ENCODE results near the gene EVC.
"Not testable (repeated sequence)": the region's sequence is repeated elsewhere in the genome, so short reads cannot be mapped to it uniquely, and the experiment has no call there.

EVC gene

DNA sequence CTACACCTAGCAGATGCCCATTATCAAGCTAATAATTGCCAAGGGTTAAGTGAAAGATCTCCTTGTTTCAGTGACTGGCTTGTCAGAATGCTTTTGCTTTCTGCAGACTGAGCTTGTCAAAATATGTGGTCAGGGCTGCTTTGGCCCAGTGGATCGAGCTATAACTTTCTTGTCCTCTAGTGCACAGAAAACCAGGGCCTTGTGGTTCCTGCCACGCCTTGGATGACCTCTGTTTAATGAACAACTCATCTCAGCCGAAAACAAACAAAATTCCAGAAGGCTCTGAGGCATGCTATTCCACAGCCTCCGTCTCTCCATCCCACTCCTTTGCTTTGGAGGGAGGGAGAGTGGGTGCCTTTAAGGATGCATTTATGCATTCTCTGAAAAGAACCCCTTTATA is 11.3 kb downstream of the EVC start:
- Histone ChIP-seq H3K27ac (ENCODE audit: low read length) (no peak overlapping the region), H4K20me1 (ENCODE audit: insufficient read depth, low read length) (no peaks in the 10 kb centered on the region), H3K36me3 (ENCODE audit: insufficient read depth, low read length) (no peaks in the 10 kb centered on the region), H3K4me1 (ENCODE audit: insufficient read depth, low read length) (no peaks in the 10 kb centered on the region), H3K27me3 (ENCODE audit: insufficient read depth, low read length, poor library complexity) (peaks cover 7% of the 10 kb centered on the region), H2AFZ (ENCODE audit: low read depth, low read length) (no peak overlapping the region), H3K9me3 (ENCODE audit: insufficient read depth, low read length, severe bottlenecking) (no peaks in the 10 kb centered on the region), H3K9ac (ENCODE audit: low read depth, low read length) (no peak overlapping the region), H3K79me2 (ENCODE audit: insufficient read depth, low read length) (no peaks in the 10 kb centered on the region), H3K4me2 (ENCODE audit: insufficient read depth, low read length) (no peak overlapping the region), H3K4me3 (ENCODE audit: low read depth in 1 of 2, low read length in 2 of 2) (no peak overlapping the region)
- no peak for TF ChIP-seq EZH2 (IDR thresholded peaks at IDR 0.05; ENCODE audit: borderline replicate concordance, low read depth, low read length, severe bottlenecking)
- TF ChIP-seq, protein P1, sequence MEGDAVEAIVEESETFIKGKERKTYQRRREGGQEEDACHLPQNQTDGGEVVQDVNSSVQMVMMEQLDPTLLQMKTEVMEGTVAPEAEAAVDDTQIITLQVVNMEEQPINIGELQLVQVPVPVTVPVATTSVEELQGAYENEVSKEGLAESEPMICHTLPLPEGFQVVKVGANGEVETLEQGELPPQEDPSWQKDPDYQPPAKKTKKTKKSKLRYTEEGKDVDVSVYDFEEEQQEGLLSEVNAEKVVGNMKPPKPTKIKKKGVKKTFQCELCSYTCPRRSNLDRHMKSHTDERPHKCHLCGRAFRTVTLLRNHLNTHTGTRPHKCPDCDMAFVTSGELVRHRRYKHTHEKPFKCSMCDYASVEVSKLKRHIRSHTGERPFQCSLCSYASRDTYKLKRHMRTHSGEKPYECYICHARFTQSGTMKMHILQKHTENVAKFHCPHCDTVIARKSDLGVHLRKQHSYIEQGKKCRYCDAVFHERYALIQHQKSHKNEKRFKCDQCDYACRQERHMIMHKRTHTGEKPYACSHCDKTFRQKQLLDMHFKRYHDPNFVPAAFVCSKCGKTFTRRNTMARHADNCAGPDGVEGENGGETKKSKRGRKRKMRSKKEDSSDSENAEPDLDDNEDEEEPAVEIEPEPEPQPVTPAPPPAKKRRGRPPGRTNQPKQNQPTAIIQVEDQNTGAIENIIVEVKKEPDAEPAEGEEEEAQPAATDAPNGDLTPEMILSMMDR (IDR thresholded peaks at IDR 0.05; ENCODE audit: borderline replicate concordance, extremely low read depth, low read length, poor library complexity, severe bottlenecking): no peak
- DNase-seq (no peak), ATAC-seq (ENCODE audit: insufficient read depth, low read depth) (no peak)

DNA sequence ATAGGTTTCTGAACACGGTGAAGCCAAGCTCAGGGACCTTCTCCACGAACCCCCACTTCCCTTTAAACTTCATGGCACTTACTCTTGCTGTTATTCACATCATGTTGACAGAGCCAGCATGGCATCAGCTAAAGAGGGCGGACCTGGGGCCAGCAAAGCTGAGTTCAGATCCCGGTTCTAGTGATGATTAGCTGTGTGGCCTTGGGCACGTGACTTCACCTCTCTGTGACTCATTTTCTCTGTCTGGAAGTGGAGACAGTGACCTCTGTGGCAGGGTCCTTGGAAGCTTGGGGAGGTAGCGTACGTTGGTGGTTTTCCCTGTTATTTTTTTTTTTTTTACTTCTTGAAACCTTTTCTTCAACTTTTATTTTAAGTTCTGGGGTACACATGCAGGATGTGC is 13.4 kb downstream of the EVC start:
- Histone ChIP-seq H3K9me3 (ENCODE audit: insufficient read depth, low read length, severe bottlenecking) (no peaks in the 10 kb centered on the region), H3K36me3 (ENCODE audit: insufficient read depth, low read length) (no peaks in the 10 kb centered on the region), H2AFZ (ENCODE audit: low read depth, low read length) (no peak overlapping the region), H4K20me1 (ENCODE audit: insufficient read depth, low read length) (no peaks in the 10 kb centered on the region), H3K4me1 (ENCODE audit: insufficient read depth, low read length) (no peaks in the 10 kb centered on the region), H3K4me3 (ENCODE audit: low read depth in 1 of 2, low read length in 2 of 2) (no peak overlapping the region), H3K79me2 (ENCODE audit: insufficient read depth, low read length) (no peaks in the 10 kb centered on the region), H3K27ac (ENCODE audit: low read length) (no peak overlapping the region), H3K4me2 (ENCODE audit: insufficient read depth, low read length) (no peak overlapping the region), H3K9ac (ENCODE audit: low read depth, low read length) (no peak overlapping the region), H3K27me3 (ENCODE audit: insufficient read depth, low read length, poor library complexity) (no peaks in the 10 kb centered on the region)
- no peak for ATAC-seq (ENCODE audit: insufficient read depth, low read depth)
- no peak for TF ChIP-seq EZH2 (IDR thresholded peaks at IDR 0.05; ENCODE audit: borderline replicate concordance, low read depth, low read length, severe bottlenecking)
- TF ChIP-seq, protein P1 (IDR thresholded peaks at IDR 0.05; ENCODE audit: borderline replicate concordance, extremely low read depth, low read length, poor library complexity, severe bottlenecking): no peak
- DNase-seq: no peak

DNA sequence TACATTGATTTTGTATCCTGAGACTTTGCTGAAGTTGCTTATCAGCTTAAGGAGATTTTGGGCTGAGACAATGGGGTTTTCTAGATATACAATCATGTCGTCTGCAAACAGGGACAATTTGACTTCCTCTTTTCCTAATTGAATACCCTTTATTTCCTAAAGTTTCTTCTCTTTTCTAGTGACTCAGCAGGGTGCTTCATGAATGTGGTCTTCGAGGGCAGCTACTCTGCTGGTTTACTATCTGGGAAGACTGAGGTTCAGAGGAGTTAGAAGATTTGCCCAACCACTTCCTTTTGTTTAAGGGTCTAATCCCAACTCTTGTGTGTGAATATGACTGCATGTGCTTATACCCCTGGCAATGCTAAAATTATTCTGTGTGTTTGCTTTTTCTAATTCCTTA is 17.4 kb downstream of the EVC start:
- H3K4me1 ChIP-seq (ENCODE audit: insufficient read depth, low read length); H2AFZ ChIP-seq (ENCODE audit: low read depth, low read length); H3K4me2 ChIP-seq (ENCODE audit: insufficient read depth, low read length); H3K36me3 ChIP-seq (ENCODE audit: insufficient read depth, low read length); H4K20me1 ChIP-seq (ENCODE audit: insufficient read depth, low read length); H3K9ac ChIP-seq (ENCODE audit: low read depth, low read length); DNase-seq; H3K27me3 ChIP-seq (ENCODE audit: insufficient read depth, low read length, poor library complexity); H3K4me3 ChIP-seq (ENCODE audit: low read depth in 1 of 2, low read length in 2 of 2); H3K9me3 ChIP-seq (ENCODE audit: insufficient read depth, low read length, severe bottlenecking); H3K79me2 ChIP-seq (ENCODE audit: insufficient read depth, low read length); H3K27ac ChIP-seq (ENCODE audit: low read length); ATAC-seq (ENCODE audit: insufficient read depth, low read depth): not testable (repeated sequence)

DNA sequence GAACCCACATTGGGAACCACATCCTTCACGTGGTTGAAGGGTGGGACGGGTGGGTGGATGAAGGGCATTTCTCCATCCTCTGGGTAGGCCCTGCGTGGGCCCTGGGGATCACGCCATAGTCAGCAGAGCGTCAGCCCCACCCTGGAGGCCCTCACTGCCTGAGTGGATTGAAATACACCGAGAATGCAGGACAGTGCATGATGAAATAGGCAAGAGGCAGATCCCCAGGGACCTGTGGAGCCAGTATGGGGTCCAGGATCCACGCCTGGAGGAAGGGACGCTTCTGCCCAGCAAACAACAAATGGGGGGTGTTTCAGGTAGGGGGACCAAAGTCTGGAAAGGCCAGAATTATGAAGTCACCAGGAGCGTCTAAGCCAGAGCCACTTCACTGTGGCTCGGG is 19.4 kb downstream of the EVC start:
- H4K20me1 ChIP-seq (ENCODE audit: insufficient read depth, low read length): no peaks in the 10 kb centered on the region
- TF ChIP-seq EZH2 (IDR thresholded peaks at IDR 0.05; ENCODE audit: borderline replicate concordance, low read depth, low read length, severe bottlenecking): no peak
- TF ChIP-seq, protein P1 (IDR thresholded peaks at IDR 0.05; ENCODE audit: borderline replicate concordance, extremely low read depth, low read length, poor library complexity, severe bottlenecking): no peak
- H3K9me3 ChIP-seq (ENCODE audit: insufficient read depth, low read length, severe bottlenecking): no peaks in the 10 kb centered on the region
- no peaks in the 10 kb centered on the region for H3K4me1 ChIP-seq (ENCODE audit: insufficient read depth, low read length)
- ATAC-seq (ENCODE audit: insufficient read depth, low read depth): no peak
- H3K79me2 ChIP-seq (ENCODE audit: insufficient read depth, low read length): no peaks in the 10 kb centered on the region
- H3K27ac ChIP-seq (ENCODE audit: low read length): no peak overlapping the region
- no peaks in the 10 kb centered on the region for H3K27me3 ChIP-seq (ENCODE audit: insufficient read depth, low read length, poor library complexity)
- no peak overlapping the region for H2AFZ ChIP-seq (ENCODE audit: low read depth, low read length)
- no peak overlapping the region for H3K4me3 ChIP-seq (ENCODE audit: low read depth in 1 of 2, low read length in 2 of 2)
- no peak overlapping the region for H3K4me2 ChIP-seq (ENCODE audit: insufficient read depth, low read length)
- no peaks in the 10 kb centered on the region for H3K36me3 ChIP-seq (ENCODE audit: insufficient read depth, low read length)
- DNase-seq: no peak
- H3K9ac ChIP-seq (ENCODE audit: low read depth, low read length): no peak overlapping the region
